ENCODE measurements around the gene HLA-DOB.

The HLA-DOB gene

GRCh38 chr6:32763421-32763820, 53.4 kb downstream of the HLA-DOB start, which contains the start of gene HLA-DQB2:
TSS of gene HLA-DQB2 (minus strand) at chr6:32763532. CDS start at chr6:32763470, 62 bp downstream.
- Histone ChIP-seq H3F3A (ENCODE audit: insufficient read depth, low read length) (no peaks in the 10 kb centered on the region), H3K27ac (ENCODE audit: low read depth, low read length, poor library complexity, severe bottlenecking) (no peak within 1 kb of the TSS), H3K4me2 (ENCODE audit: low read length) (no peak within 1 kb of the TSS), H3K9me2 (ENCODE audit: low read depth, low read length) (no peaks in the 10 kb centered on the region), H3K27me3 (ENCODE audit: insufficient read depth, low read length) (no peaks in the 10 kb centered on the region), H4K20me1 (ENCODE audit: insufficient read depth, low read length) (no peaks in the 10 kb centered on the region), H3K9me3 (ENCODE audit: low read length) (no peaks in the 10 kb centered on the region), H3K79me2 (ENCODE audit: insufficient read depth, low read length) (no peaks in the 10 kb centered on the region), H3K4me1 (ENCODE audit: insufficient read depth, low read length, severe bottlenecking) (no peaks in the 10 kb centered on the region), H3K36me3 (ENCODE audit: insufficient read depth, low read length) (no peaks in the 10 kb centered on the region), H2AFZ (ENCODE audit: low read length) (no peak within 1 kb of the TSS), H3K4me3 (ENCODE audit: low read depth, low read length, poor library complexity, severe bottlenecking) (no peak within 1 kb of the TSS), H3K9ac (ENCODE audit: low read length) (no peak within 1 kb of the TSS)
- TF ChIP-seq EZH2 (IDR thresholded peaks at IDR 0.05; ENCODE audit: borderline replicate concordance, low read length): no peak
- TF ChIP-seq, protein P1, sequence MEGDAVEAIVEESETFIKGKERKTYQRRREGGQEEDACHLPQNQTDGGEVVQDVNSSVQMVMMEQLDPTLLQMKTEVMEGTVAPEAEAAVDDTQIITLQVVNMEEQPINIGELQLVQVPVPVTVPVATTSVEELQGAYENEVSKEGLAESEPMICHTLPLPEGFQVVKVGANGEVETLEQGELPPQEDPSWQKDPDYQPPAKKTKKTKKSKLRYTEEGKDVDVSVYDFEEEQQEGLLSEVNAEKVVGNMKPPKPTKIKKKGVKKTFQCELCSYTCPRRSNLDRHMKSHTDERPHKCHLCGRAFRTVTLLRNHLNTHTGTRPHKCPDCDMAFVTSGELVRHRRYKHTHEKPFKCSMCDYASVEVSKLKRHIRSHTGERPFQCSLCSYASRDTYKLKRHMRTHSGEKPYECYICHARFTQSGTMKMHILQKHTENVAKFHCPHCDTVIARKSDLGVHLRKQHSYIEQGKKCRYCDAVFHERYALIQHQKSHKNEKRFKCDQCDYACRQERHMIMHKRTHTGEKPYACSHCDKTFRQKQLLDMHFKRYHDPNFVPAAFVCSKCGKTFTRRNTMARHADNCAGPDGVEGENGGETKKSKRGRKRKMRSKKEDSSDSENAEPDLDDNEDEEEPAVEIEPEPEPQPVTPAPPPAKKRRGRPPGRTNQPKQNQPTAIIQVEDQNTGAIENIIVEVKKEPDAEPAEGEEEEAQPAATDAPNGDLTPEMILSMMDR (IDR thresholded peaks at IDR 0.05; ENCODE audit: low read length): no peak
